GM18951 (cell line): ENCODE data around the gene CEBPZ.

Experiments used
- POLR2A ChIP-seq: IDR thresholded peaks from 4 replicates; pipeline ENCODE4 v1.6.1; 2011; ENCODE audit warnings: mild to moderate bottlenecking; ENCODE audit not compliant: insufficient read length, insufficient read depth; ENCODE audit errors: extremely low read depth
- in situ Hi-C: fragments of 300-500 bp; cut with MboI; formaldehyde crosslinking; loops from one replicate; pipeline ENCODE4 v1.12.0; 2022; ENCODE audit warnings: low sequenced_read_pairs, mixed read lengths, inconsistent platforms; ENCODE audit not compliant: unreplicated experiment

Gene CEBPZ

GRCh38 chr2:37231241-37232130, at the start of gene CEBPZ, which contains the start of gene NDUFAF7:
Gene CEBPZ, minus strand, starts transcription at chr2:37231596. Its CDS starts 29 bp downstream, at chr2:37231567.
Gene NDUFAF7, plus strand, starts transcription at chr2:37231658. Its CDS starts 48 bp downstream, at chr2:37231706.
- in situ Hi-C loops: no loop called here
- peak; percentile 94 for TF ChIP-seq POLR2A

GRCh38 chr2:37276291-37276690, 44.9 kb upstream of the CEBPZ start:
- no peak for TF ChIP-seq POLR2A
- in situ Hi-C loops: no loop called here

- no peak for TF ChIP-seq POLR2A
- in situ Hi-C loops: no loop called here
These were observed 43.1 kb upstream of the CEBPZ start for GRCh38 chr2:37274359-37274965.

- no peak for TF ChIP-seq POLR2A
- in situ Hi-C loops: no loop called here
These were observed 40.1 kb upstream of the CEBPZ start for GRCh38 chr2:37271376-37272067.

- in situ Hi-C loops: no loop called here
- TF ChIP-seq POLR2A: no peak
These were observed 36.7 kb upstream of the CEBPZ start for GRCh38 chr2:37268111-37268510.

- no peak for TF ChIP-seq POLR2A
- in situ Hi-C loops: no loop called here
These were observed 36.3 kb upstream of the CEBPZ start for GRCh38 chr2:37267685-37268084.

- in situ Hi-C loops: no loop called here
- no peak for TF ChIP-seq POLR2A
These were observed 32.4 kb upstream of the CEBPZ start for GRCh38 chr2:37263839-37264238.

- no peak for TF ChIP-seq POLR2A
- in situ Hi-C loops: no loop called here
These were observed 31.1 kb upstream of the CEBPZ start for GRCh38 chr2:37262522-37262921.

GRCh38 chr2:37250869-37251740, 19.7 kb upstream of the CEBPZ start:
- TF ChIP-seq POLR2A: no peak
- in situ Hi-C loops: no loop called here

GRCh38 chr2:37246205-37246604, 14.8 kb upstream of the CEBPZ start:
- in situ Hi-C loops: no loop called here
- TF ChIP-seq POLR2A: no peak

- in situ Hi-C loops: no loop called here
- TF ChIP-seq POLR2A: no peak
These were observed 13.4 kb upstream of the CEBPZ start for GRCh38 chr2:37244755-37245154.

GRCh38 chr2:37244017-37244416, 12.6 kb upstream of the CEBPZ start:
- in situ Hi-C loops: no loop called here
- no peak for TF ChIP-seq POLR2A
